HG03196 (cell line): ENCODE data around the gene MRPS6.

Experiments used
- ATAC-seq: cut with Tn5 transposase; IDR thresholded peaks from one replicate; pipeline ENCODE4 v1.9.1; 2021; ENCODE audit not compliant: unreplicated experiment

Gene MRPS6

DNA sequence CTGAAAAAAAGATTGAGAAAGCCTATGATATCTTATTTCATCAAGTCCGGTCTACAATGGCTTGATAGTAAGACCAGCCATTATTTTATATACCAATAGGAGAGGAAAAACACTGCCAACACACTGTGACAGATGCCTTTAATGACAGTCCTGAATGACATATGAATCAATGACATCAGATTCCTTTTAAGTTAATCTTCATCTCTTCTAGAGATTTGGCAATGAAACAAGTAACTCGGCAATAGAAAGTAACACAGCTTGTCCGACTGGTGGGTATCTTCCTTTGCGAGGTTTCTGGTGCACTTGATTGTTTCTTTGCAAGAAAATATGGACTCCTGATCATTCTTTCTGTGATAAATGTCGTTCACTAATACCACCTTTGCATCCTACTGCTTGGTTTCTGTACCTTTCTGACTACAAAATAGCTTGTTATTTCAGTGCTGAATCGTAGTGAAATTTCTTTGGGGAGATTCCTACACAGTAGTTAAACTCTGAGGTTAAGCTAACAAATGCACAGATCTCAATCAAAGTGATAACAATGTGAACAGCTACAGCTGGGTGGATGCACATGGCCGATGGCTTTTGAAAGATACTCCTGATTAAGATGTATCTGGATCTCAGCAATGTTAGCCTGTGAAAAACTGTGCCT, 104.7 kb downstream of the MRPS6 start:
- ATAC-seq, result no peak

DNA sequence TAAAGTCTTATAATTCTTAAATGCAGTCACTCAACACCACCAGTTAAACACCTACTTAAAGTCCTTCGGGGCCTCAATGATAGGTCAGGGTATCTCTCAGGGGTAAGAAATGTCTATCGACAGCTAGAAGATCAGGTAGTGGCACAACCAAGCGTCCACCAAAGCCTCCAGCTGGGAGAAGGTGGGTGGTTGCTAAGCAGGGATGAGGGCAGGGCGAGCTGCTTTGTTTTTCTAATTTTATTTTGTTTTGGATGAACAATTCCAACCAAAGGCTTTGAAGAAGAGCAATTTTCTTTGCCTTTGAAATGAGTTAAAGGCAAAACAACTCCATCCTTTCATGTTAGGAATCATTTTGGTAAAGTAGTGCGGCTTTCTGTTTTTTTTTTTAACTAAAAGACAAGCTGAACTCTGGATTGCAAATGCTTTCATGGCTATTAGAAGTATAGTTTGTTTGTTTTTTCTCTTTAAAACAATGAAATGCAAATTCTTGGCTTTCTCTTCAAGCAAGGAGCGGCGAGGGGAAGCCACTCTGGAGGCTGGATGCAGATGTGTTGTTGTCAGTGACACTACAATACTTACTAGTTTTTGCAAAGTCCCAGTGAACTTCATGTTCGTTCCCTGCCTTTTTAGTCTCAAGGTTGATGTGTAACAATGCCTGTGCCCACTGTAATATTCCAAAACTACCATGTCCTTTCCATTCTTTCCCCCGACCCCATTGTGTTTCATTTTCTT, 106.0 kb downstream of the MRPS6 start:
- ATAC-seq, result no peak

DNA sequence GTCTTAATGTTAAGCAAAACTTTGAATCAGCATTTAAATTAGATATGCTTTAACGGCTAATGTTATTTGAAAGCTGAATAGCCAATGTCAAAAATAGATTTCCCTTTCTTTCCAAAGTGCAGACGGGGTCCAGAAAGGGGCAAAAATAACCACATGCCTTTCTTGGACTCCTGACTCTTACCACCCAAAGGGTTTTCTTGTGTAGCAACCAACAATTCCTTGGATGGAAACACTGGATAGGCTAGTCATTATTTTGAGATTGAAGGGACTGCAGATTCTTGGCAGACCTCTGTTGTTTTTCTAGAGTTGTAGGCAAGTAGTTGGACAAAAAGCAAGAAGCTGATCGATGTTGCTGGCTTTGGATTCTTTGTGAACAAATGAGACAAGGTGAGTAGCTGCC, 107.0 kb downstream of the MRPS6 start:
- ATAC-seq, result no peak

DNA sequence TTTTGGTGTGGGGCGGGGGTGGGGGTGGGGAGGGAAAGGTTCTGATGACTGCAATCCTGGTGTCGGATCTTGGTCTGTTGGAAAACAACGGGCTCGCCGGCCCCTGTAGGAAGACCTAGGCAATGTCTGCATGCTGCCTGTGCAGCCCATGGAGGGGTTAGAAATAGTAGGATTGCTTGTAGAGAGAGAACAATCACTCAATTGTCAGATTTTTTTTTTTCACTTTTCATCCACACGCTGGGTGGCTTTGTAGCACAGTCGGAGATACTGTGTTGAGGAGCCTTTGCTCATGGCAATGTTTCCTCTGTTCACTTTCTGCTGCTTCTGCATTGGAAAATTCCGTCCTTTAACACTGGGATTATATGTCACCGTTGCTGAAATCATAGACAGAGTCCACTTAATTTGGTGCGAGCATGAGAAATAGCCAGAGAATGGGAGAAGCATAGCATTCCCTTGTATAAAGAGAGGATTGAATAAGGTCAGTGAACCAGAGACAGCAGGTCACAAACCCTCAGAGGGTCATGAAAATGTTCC, 107.5 kb downstream of the MRPS6 start:
- no peak for ATAC-seq

- ATAC-seq, result no peak
These were observed 108.2 kb downstream of the MRPS6 start for GRCh38 chr21:34181431-34182039.

DNA sequence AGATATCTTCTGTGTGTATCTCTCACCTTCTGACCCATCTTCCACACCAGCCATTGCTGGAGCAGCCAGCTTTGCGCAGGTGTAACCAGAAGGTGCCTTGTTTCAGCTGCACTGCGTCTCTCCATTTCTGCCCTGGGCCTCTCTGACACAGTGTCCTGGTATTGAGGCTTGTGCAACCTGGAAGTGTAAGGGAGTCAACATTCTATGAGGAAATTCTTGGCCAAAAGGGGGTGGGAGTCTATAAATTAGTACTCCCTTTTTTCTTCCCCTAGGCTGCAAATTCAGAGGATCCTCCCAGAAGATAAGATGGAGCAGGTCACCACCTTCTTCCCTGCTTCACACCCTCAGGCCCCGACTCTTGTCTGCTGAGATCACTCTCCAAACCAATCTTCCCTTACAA, 109.1 kb downstream of the MRPS6 start:
- ATAC-seq, result no peak

- ATAC-seq, result no peak
These were observed 110.1 kb downstream of the MRPS6 start for GRCh38 chr21:34183331-34183928.

GRCh38 chr21:34184232-34184631, 110.9 kb downstream of the MRPS6 start:
- no peak for ATAC-seq

- no peak for ATAC-seq
These were observed 111.8 kb downstream of the MRPS6 start for GRCh38 chr21:34185026-34185750.

- no peak for ATAC-seq
These were observed 112.8 kb downstream of the MRPS6 start for GRCh38 chr21:34186109-34186719.

DNA sequence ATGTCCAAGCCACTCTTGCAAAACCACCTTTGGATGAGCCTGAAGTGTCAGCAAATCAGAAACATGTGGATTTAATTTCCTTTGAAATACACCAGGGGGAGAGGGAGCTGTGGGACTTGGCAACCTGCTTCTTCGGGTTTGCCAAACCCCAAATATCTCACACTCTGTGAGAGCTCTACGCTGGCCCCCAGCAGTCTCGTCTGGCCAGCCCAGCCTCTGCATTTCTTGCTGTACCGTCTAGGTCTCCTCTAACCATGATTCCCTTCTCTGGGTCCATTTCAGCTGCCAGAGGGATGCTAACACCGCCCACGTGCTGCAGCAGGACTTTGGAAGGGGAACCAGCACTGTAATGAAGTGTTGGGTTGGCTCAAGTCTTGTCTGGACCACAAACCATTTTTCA, 114.6 kb downstream of the MRPS6 start:
- no peak for ATAC-seq

DNA sequence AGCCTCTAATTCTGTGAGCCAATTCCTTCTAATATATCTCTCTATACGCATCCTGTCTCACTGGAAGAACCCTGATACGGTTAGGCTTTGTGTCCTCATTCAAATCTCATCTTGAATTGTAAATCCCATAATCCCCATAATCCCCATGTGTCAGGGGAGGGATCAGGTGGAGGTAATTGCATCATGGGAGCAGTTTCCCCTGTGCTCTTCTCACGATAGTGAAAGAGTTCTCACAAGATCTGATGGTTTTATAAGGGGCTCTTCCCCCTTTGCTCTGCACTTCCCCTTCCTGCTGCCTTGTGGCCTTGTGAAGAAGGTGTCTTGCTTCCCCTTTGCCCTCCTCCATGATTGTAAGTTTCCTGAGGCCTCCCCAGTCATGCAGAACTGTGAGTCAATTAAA, 116.1 kb downstream of the MRPS6 start:
- ATAC-seq, result no peak

- ATAC-seq, result no peak
These were observed 117.4 kb downstream of the MRPS6 start for GRCh38 chr21:34190576-34191321.

- no peak for ATAC-seq
These were observed 118.5 kb downstream of the MRPS6 start for GRCh38 chr21:34191876-34192275.
